ENCODE data around the gene ITGBL1. TPM values are rescaled to one million over a fixed set of nuclear protein-coding genes. Genes with fewer than 3 reads are reported as not detected.

Gene ITGBL1
- total and polyA plus RNA-seq, 2 of the 8 experiments (the other 6 are each of a cell fraction or from before 2014, with no cell fraction given): not detected

DNA sequence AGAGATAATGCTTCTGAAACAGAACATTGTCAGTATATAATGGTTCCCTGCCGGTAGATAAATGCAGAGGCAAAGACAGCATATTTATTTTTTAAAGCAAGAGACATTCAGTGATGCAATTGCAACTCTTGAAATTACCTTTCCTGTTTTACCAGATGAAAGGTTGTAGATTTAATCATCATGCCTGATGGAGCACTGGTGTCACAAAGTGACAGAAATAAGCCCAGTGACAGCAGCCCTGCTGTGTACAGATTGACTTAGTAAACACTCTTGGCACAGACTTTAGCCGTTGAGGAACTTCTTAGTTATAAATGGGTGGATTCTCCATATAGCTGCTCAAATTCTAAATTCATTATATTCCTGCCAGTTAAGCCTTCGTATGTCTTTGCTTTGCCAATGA lies 172.5 kb downstream of the ITGBL1 start:
- no peak overlapping the region for H4K91ac ChIP-seq (replicated peaks; ENCODE audit: insufficient read length, low read length)
- no peaks in the 10 kb centered on the region for H3K36me3 ChIP-seq (ENCODE audit: control insufficient read depth in 2 of 4, insufficient read depth in 4 of 4, low read length in 3 of 4)
- H3K27ac ChIP-seq (ENCODE audit: low read depth, low read length): no peak overlapping the region
- ChIA-PET CTCF (ENCODE audit: partially characterized antibody) (interaction anchor here (0.6 to 1.6 kb wide), 5 partner anchors 34 to 1067 kb away, joined by 3 to 4 read pairs (median 3); no protein-coding TSS in a partner anchor), POLR2A (ENCODE audit: partially characterized antibody) (no interaction called here)
- no peak overlapping the region for H2BK5ac ChIP-seq (ENCODE audit: low read depth, low read length)
- H3K18ac ChIP-seq (ENCODE audit: extremely low read depth, low read length): no peak overlapping the region
- no peak overlapping the region for H3K14ac ChIP-seq (ENCODE audit: insufficient read length)
- no peak overlapping the region for H3K23ac ChIP-seq (ENCODE audit: insufficient read length)
- H3K79me1 ChIP-seq (ENCODE audit: low read depth, low read length): no peaks in the 10 kb centered on the region
- DNase-seq (ENCODE audit: low read depth in 1 of 2, low spot score in 2 of 2): no peak
- no peak overlapping the region for H2AK5ac ChIP-seq (ENCODE audit: low read depth, low read length)
- H3K4ac ChIP-seq (replicated peaks; ENCODE audit: insufficient read length, low read depth, low read length): no peak overlapping the region
- no peaks in the 10 kb centered on the region for H3K9me3 ChIP-seq (ENCODE audit: insufficient read depth in 2 of 2, low read depth in 1 of 2, low read length in 1 of 2)
- H3K27me3 ChIP-seq (replicated peaks in 1 of 4; ENCODE audit: control insufficient read depth in 3 of 4, extremely low read depth in 1 of 4, insufficient read depth in 3 of 4, low read length in 3 of 4): no peaks in the 10 kb centered on the region; a peak in 1 of 7 replicates
- H2AFZ ChIP-seq (ENCODE audit: low read length): no peak overlapping the region
- FAIRE-seq: no peak
- no peak overlapping the region for H4K8ac ChIP-seq (ENCODE audit: extremely low read depth, insufficient read depth, low read length)
- no peak overlapping the region for H3K9ac ChIP-seq (replicated peaks in 1 of 4; ENCODE audit: extremely low read depth in 1 of 4, low read depth in 3 of 4, low read length in 3 of 4)
- no peak overlapping the region for H2BK20ac ChIP-seq (ENCODE audit: low read length)
- H4K5ac ChIP-seq (ENCODE audit: insufficient read length, low read depth, low read length): no peak overlapping the region
- H2BK15ac ChIP-seq (ENCODE audit: low read length): no peak overlapping the region
- no peaks in the 10 kb centered on the region for H3K79me2 ChIP-seq (ENCODE audit: control insufficient read depth in 1 of 2, insufficient read depth in 2 of 2, low read length in 2 of 2)
- no peaks in the 10 kb centered on the region; a peak in 1 of 7 replicates for H3K4me1 ChIP-seq (replicated peaks in 1 of 4; ENCODE audit: control insufficient read depth in 3 of 4, insufficient read depth in 4 of 4, low read length in 3 of 4)
- TF ChIP-seq POLR2A (IDR thresholded peaks at IDR 0.05; ENCODE audit: control extremely low read depth in 1 of 2, low read depth in 2 of 2, low read length in 2 of 2): no peak
- no peak for TF ChIP-seq KDM5A (IDR thresholded peaks at IDR 0.05; ENCODE audit: low read length)
- no peak for TF ChIP-seq USF2 (IDR thresholded peaks at IDR 0.05; ENCODE audit: low read length)
- 92% methylated on average over 3 of the region's 3 CpGs; no CpG with 5 or more reads in 1 of the 2 experiments for WGBS, 2 experiments (ENCODE audit: extremely low coverage in 1 of 2, insufficient coverage in 1 of 2, insufficient read length in 1 of 2, insufficient replicate concordance in 2 of 2, low coverage in 1 of 2, low lambda C conversion rate in 2 of 2, missing lambda C conversion rate in 1 of 2)
- H2BK120ac ChIP-seq (replicated peaks; ENCODE audit: low read depth, low read length): no peak overlapping the region
- no peak overlapping the region for H3K4me3 ChIP-seq (ENCODE audit: extremely low read depth in 1 of 4, insufficient read depth in 2 of 4, low read depth in 3 of 4, low read length in 4 of 4)
- no peak overlapping the region for H2BK12ac ChIP-seq (ENCODE audit: low read depth, low read length)
- H3K4me2 ChIP-seq (ENCODE audit: insufficient read depth in 1 of 2, low read depth in 2 of 2, low read length in 2 of 2): no peak overlapping the region
- H3K23me2 ChIP-seq (ENCODE audit: low read depth, low read length): no peaks in the 10 kb centered on the region; the same call in 1 of the 2 replicates
- no peak overlapping the region for H3K56ac ChIP-seq (replicated peaks; ENCODE audit: insufficient read length, low read depth, low read length)
- H4K20me1 ChIP-seq (replicated peaks in 1 of 2; ENCODE audit: control insufficient read depth in 1 of 2, insufficient read depth in 2 of 2, low read length in 2 of 2): no peaks in the 10 kb centered on the region
